Common myeloid progenitor, CD34-positive (primary cell): ENCODE measurements around the gene METAP1. TPM values are rescaled to one million over a fixed set of nuclear protein-coding genes. Genes with fewer than 3 reads are reported as not detected.
A peak's percentile ranks its signal among the peaks of the same experiment; 100 is the strongest.

Experiments used
- CTCF ChIA-PET: fragments of 350-600 bp; sonication (Branson Sonifier 250); formaldehyde crosslinking; loops from one replicate; lab custom pipeline; 2021; ENCODE audit warnings: antibody characterized with exemption; lab: Charles Lee
- POLR2A ChIA-PET: fragments of 350-600 bp; sonication (Branson Sonifier 250); formaldehyde crosslinking; loops from one replicate; lab custom pipeline; 2021; ENCODE audit warnings: antibody characterized with exemption; lab: Charles Lee
- DNase-seq, 3 donors: peaks; one replicate each; pipeline versions ENCODE4 v3.0.0 to v3.0.0-alpha.2; 2013
- H3K27ac ChIP-seq, 2 experiments: 1 replicate in 1 of 2; 2 replicates in 1 of 2; pipeline ENCODE4 v1.7.0; 2013; ENCODE audit warnings: inconsistent platforms in 2 of 2, low read length in 2 of 2, mild to moderate bottlenecking in 2 of 2, low read depth in 1 of 2, moderate library complexity in 1 of 2; ENCODE audit not compliant: severe bottlenecking in 2 of 2, insufficient read depth in 1 of 2, poor library complexity in 1 of 2
- H3K27me3 ChIP-seq, 5 experiments: replicated peaks in 2 of 5; 1 replicate in 3 of 5; 2 replicates in 2 of 5; pipeline versions ENCODE4 v1.6.1 to v1.7.0; 2013; ENCODE audit warnings: low read length in 4 of 5, mild to moderate bottlenecking in 2 of 5, moderate library complexity in 2 of 5, inconsistent platforms in 1 of 5; ENCODE audit not compliant: insufficient read depth in 5 of 5, control insufficient read depth in 4 of 5
- H3K36me3 ChIP-seq, 4 experiments: 1 replicate in 2 of 4; 2 replicates in 2 of 4; pipeline versions ENCODE4 v1.6.1 to v1.7.0; 2013; ENCODE audit warnings: low read length in 3 of 4, control low read depth in 1 of 4, mild to moderate bottlenecking in 1 of 4; ENCODE audit not compliant: control insufficient read depth in 4 of 4, insufficient read depth in 4 of 4
- H3K4me1 ChIP-seq, 4 experiments: 1 replicate in 3 of 4; 2 replicates in 1 of 4; pipeline versions ENCODE4 v1.6.1 to v1.7.1; 2013; ENCODE audit warnings: low read length in 3 of 4, mild to moderate bottlenecking in 3 of 4, control low read depth in 1 of 4, inconsistent platforms in 1 of 4, moderate library complexity in 1 of 4; ENCODE audit not compliant: control insufficient read depth in 4 of 4, insufficient read depth in 4 of 4; ENCODE audit errors: control extremely low read depth in 1 of 4
- H3K4me3 ChIP-seq, 7 experiments: 1 replicate in 4 of 7; 2 replicates in 3 of 7; pipeline versions ENCODE4 v1.5.1 to v1.7.0; 2013; ENCODE audit warnings: mild to moderate bottlenecking in 7 of 7, low read length in 6 of 7, moderate library complexity in 6 of 7, inconsistent platforms in 2 of 7, low read depth in 2 of 7, control low read depth in 1 of 7; ENCODE audit not compliant: insufficient read depth in 4 of 7, control insufficient read depth in 1 of 7; ENCODE audit errors: extremely low read depth in 1 of 7
- H3K9me3 ChIP-seq, 5 experiments: 1 replicate in 4 of 5; 2 replicates in 1 of 5; pipeline versions ENCODE4 v1.6.1 to v1.7.1; 2013; ENCODE audit warnings: low read length in 4 of 5, mild to moderate bottlenecking in 2 of 5, inconsistent platforms in 1 of 5, low read depth in 1 of 5, moderate library complexity in 1 of 5; ENCODE audit not compliant: control insufficient read depth in 4 of 5, insufficient read depth in 2 of 5; ENCODE audit errors: control extremely low read depth in 1 of 5
- WGBS: methylation state at CpG from one replicate; pipeline ENCODE4 v1.1.5; 2013; ENCODE audit not compliant: insufficient coverage; 5-methylcytosine and 5-hydroxymethylcytosine counted together
- polyA plus RNA-seq: library from polyadenylated mRNA; unstranded; fragments of 120-200 nt; gene quantifications from one replicate; pipeline ENCODE4 v1.2.1, GENCODE V29; 2013

Gene METAP1
- 47.5 TPM for polyA plus RNA-seq

DNA sequence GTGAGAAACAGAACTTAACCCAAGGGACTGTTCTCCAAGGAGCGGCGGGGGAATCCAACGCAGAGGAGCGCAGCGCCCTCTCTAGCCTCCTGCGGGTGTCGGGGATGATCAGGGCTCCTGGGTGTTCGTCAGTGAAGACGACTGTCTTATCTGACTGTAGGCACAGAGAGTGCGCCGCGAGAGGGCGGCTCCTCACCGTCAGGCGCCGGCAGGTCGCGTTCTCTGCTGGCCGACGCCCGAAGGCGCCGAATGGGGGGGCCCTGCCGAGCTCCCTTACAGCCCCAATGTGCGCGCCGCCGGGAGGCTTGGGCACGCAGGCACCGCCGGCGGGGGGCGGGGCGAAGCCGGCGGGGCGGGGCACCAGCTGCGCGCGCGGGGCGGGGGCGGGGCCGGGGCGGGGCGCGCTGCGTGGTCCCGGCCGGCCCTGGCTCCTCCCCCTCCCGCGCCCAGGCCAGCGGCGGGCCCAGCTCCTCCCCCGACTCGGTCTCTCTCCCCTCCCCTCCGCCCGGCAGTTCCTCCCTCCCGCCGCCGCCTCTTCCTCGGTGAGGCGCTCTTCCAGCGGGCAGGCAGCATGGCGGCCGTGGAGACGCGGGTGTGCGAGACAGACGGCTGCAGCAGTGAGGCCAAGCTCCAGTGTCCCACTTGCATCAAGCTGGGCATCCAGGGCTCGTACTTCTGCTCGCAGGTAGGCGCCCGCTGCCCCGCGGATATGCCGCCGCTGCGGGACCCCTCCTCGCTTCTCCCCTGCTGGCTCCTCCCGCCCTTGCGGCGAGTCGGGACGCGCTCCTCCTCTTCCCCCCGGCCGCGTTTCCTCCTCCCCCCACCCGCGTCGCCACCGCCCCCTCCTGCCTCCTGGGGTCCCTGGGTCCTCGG, at the start of gene METAP1:
TSS of gene METAP1 (plus strand) at position 539 of the 873 bp plus-strand sequence. CDS start at position 572, 33 bp downstream.
- Histone ChIP-seq H3K9me3 (no peaks in the 10 kb centered on the region), H3K27me3 (no peaks in the 10 kb centered on the region), H3K4me1 (peaks cover 4 to 22% (median 10%) of the 10 kb centered on the region in 4 experiments), H3K36me3 (peaks cover 0 to 2% (median 0%) of the 10 kb centered on the region in 4 experiments), H3K4me3 (peak within 1 kb of the TSS; percentile 81 to 97 (median 92)), H3K27ac (peak within 1 kb of the TSS; percentile 67 to 86)
- ChIA-PET POLR2A (interaction anchor here (0.7 to 2.0 kb wide), 3 partner anchors 48 to 93 kb away, joined by 3 to 8 read pairs (median 4); partner anchors contain the start of genes ADH5 and EIF4E), CTCF (interaction anchor here (0.7 to 11.2 kb wide), 23 partner anchors 8 to 844 kb away, joined by 3 to 127 read pairs (median 4); no protein-coding TSS in a partner anchor)
- peak; percentile 98 for DNase-seq
- WGBS: 0% methylated on average over 58 of the region's 94 CpGs

DNA sequence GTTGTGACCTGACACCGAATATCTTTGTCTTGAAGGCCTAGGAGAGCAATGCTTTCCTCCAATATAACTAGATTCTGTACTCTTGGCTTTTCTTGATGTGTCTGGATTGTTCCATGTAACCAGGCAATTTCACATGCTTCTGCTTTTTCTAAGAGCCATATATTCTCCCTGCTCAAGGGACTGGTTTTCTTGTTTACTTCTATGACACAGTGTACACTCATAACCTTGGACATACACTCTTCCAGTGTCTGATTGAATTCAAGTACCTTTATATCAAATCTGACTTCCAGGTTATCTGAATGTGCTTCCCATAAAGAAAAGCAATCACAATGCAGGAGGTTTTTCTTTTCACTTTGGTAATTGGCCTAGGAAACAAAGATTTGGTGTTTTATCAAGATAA, 49.2 kb upstream of the METAP1 start:
- Histone ChIP-seq H3K4me1 (no peaks in the 10 kb centered on the region), H3K27ac (no peak overlapping the region), H3K27me3 (no peaks in the 10 kb centered on the region), H3K9me3 (no peaks in the 10 kb centered on the region), H3K4me3 (no peak overlapping the region), H3K36me3 (no peaks in the 10 kb centered on the region)
- ChIA-PET CTCF (no interaction called here), POLR2A (no interaction called here)
- no peak for DNase-seq
- WGBS: 100% methylated on average over 1 of the region's 1 CpG

- CTCF ChIA-PET: no interaction called here
- WGBS: 100% methylated on average over 1 of the region's 1 CpG
- Histone ChIP-seq H3K9me3 (no peaks in the 10 kb centered on the region), H3K36me3 (no peaks in the 10 kb centered on the region), H3K27ac (no peak overlapping the region), H3K27me3 (no peaks in the 10 kb centered on the region), H3K4me1 (no peaks in the 10 kb centered on the region), H3K4me3 (no peak overlapping the region)
- POLR2A ChIA-PET: no interaction called here
- DNase-seq: no peak
Observed at GRCh38 chr4:98950925-98951324, 44.6 kb upstream of the METAP1 start.

- WGBS: 100% methylated on average over 1 of the region's 3 CpGs
- no peaks in the 10 kb centered on the region for H3K4me1 ChIP-seq
- H3K27ac ChIP-seq: no peak overlapping the region
- ChIA-PET POLR2A (no interaction called here), CTCF (no interaction called here)
- H3K4me3 ChIP-seq: no peak overlapping the region
- no peaks in the 10 kb centered on the region for H3K9me3 ChIP-seq
- no peaks in the 10 kb centered on the region for H3K27me3 ChIP-seq
- no peaks in the 10 kb centered on the region for H3K36me3 ChIP-seq
- DNase-seq: peak in 2 of 3 donors; percentile 12 to 40
Observed at GRCh38 chr4:98951710-98952109, 43.8 kb upstream of the METAP1 start.

- Histone ChIP-seq H3K27ac (no peak overlapping the region), H3K9me3 (no peaks in the 10 kb centered on the region), H3K4me1 (no peaks in the 10 kb centered on the region), H3K27me3 (no peaks in the 10 kb centered on the region), H3K36me3 (no peaks in the 10 kb centered on the region), H3K4me3 (no peak overlapping the region)
- POLR2A ChIA-PET: no interaction called here
- CTCF ChIA-PET: no interaction called here
- 100% methylated on average over 3 of the region's 6 CpGs for WGBS
- DNase-seq: no peak
Observed at GRCh38 chr4:98955229-98955628, 40.3 kb upstream of the METAP1 start.

- 83% methylated on average over 1 of the region's 2 CpGs for WGBS
- no peaks in the 10 kb centered on the region for H3K4me1 ChIP-seq
- POLR2A ChIA-PET: no interaction called here
Observed at GRCh38 chr4:98958065-98958464, 37.5 kb upstream of the METAP1 start.

GRCh38 chr4:98959411-98959810, 36.1 kb upstream of the METAP1 start:
- POLR2A ChIA-PET: interaction anchor here (0.6 kb wide), 1 partner anchor 15 kb away, joined by 3 read pairs; no protein-coding TSS in a partner anchor
- H3K27me3 ChIP-seq: no peaks in the 10 kb centered on the region
- H3K9me3 ChIP-seq: no peaks in the 10 kb centered on the region
- no CpG with 5 or more reads among the region's 2 CpGs for WGBS
- H3K4me3 ChIP-seq: no peak overlapping the region
- no peaks in the 10 kb centered on the region for H3K36me3 ChIP-seq
- CTCF ChIA-PET: no interaction called here
- DNase-seq: no peak
- H3K4me1 ChIP-seq: no peaks in the 10 kb centered on the region
- no peak overlapping the region for H3K27ac ChIP-seq

More at GRCh38 chr4:98958065-98958464, 37.5 kb upstream of the METAP1 start:
- no peaks in the 10 kb centered on the region for H3K9me3 ChIP-seq
- H3K27ac ChIP-seq: no peak overlapping the region
- no peak for DNase-seq
- CTCF ChIA-PET: no interaction called here
- H3K36me3 ChIP-seq: no peaks in the 10 kb centered on the region
- no peaks in the 10 kb centered on the region for H3K27me3 ChIP-seq
- no peak overlapping the region for H3K4me3 ChIP-seq
